Measurements from ENCODE around the gene OR10H5. TPM values are rescaled to one million over a fixed set of nuclear protein-coding genes. Genes with fewer than 3 reads are reported as not detected.

OR10H5 gene
- total and polyA plus RNA-seq, 2 donors (not counting 1 experiment from before 2014, with no cell fraction given): not detected

DNA sequence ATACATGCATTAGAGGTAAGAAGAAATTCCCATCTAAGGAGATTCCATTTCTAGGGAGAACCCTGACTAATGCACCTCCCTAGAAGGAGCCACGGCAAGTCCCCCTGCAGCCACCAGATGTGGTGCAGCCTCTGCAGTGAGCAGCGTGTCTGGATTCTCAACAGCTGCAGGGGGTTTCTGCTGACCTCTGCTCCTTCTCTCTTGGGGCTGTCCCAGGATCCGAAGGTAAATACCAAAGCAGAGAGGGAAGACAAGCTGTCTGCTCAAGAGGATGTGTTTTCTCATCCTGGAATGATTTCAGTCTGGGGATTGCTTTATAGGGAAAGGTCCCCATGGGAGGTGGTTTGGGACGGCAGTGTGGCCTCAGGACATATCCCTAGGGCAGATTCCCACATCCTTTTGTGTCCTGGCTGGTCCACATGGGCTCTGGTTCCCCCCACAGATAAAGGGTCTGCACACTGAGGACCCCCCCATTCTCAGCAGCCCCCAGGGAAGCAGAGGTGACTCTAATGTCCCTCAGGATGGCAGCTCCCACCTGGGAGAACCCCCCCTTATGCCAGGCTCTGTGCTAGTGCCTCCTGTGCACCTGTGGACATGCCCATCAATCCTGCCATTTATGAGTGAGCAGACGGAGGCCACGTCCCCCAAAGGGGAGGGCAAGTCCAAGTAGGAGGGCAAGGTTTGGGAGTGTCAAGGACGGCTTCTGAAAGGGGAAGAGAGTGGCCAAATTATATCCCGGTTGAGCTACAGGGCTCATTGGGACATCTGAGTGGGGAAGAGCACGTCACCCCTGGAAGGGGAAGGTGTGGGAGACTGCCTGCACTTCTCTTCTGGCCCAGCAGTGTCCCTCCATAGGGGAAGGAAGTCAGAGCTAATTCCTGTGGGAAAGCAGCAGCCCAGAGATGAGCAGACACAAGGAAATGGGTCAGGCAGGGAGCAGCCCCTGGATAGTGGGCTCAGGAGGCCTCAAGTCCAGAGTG is 10.2 kb upstream of the OR10H5 start:
- CTCF ChIA-PET: no interaction called here
- no peak for DNase-seq

More for the DNA sequence above, 10.2 kb upstream of the OR10H5 start:
- Mint-ChIP-seq H3K9me3 (ENCODE audit: insufficient read depth) (no peaks in the 10 kb centered on the region), H3K4me3 (no peak overlapping the region), H3K27me3 (peaks cover 44% of the 10 kb centered on the region), H3K4me1 (no peaks in the 10 kb centered on the region), H3K27ac (no peak overlapping the region)
- intact Hi-C loops (cut with micrococcal nuclease): no loop called here
- no peak for TF ChIP-seq EZH2 (IDR thresholded peaks at IDR 0.05; ENCODE audit: borderline replicate concordance, insufficient read depth, low read depth, low read length, poor library complexity, severe bottlenecking)
- TF ChIP-seq, protein P1, sequence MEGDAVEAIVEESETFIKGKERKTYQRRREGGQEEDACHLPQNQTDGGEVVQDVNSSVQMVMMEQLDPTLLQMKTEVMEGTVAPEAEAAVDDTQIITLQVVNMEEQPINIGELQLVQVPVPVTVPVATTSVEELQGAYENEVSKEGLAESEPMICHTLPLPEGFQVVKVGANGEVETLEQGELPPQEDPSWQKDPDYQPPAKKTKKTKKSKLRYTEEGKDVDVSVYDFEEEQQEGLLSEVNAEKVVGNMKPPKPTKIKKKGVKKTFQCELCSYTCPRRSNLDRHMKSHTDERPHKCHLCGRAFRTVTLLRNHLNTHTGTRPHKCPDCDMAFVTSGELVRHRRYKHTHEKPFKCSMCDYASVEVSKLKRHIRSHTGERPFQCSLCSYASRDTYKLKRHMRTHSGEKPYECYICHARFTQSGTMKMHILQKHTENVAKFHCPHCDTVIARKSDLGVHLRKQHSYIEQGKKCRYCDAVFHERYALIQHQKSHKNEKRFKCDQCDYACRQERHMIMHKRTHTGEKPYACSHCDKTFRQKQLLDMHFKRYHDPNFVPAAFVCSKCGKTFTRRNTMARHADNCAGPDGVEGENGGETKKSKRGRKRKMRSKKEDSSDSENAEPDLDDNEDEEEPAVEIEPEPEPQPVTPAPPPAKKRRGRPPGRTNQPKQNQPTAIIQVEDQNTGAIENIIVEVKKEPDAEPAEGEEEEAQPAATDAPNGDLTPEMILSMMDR (IDR thresholded peaks at IDR 0.05): no peak
- H3K4me2 ChIP-seq (replicated peaks; ENCODE audit: low read depth, low read length, poor library complexity, severe bottlenecking): no peak overlapping the region
- no peaks in the 10 kb centered on the region for H4K20me1 ChIP-seq (ENCODE audit: control insufficient read depth, insufficient read depth, low read length, poor library complexity, severe bottlenecking)
- no peaks in the 10 kb centered on the region for H3K4me1 ChIP-seq (ENCODE audit: control insufficient read depth in 2 of 2, insufficient read depth in 2 of 2, low read length in 2 of 2)
- no peak overlapping the region for H3K9ac ChIP-seq (ENCODE audit: low read length)
- POLR2A ChIA-PET: no interaction called here
- H3K9me3 ChIP-seq (ENCODE audit: control extremely low read depth in 1 of 3, control insufficient read depth in 2 of 3, insufficient read depth in 1 of 3, low read length in 2 of 3): no peaks in the 10 kb centered on the region
- no peaks in the 10 kb centered on the region for H3K36me3 ChIP-seq (replicated peaks in 1 of 2; ENCODE audit: control extremely low read depth in 1 of 2, control insufficient read depth in 1 of 2, extremely low read depth in 1 of 2, insufficient read depth in 2 of 2, low read length in 1 of 2)
- H3K79me2 ChIP-seq (ENCODE audit: control insufficient read depth, insufficient read depth, low read length): no peaks in the 10 kb centered on the region
- WGBS (ENCODE audit: insufficient coverage): 59% methylated on average over 9 of the region's 9 CpGs
- H3K4me3 ChIP-seq (ENCODE audit: control extremely low read depth in 1 of 5, extremely low read depth in 1 of 5, insufficient read depth in 1 of 5, low read depth in 2 of 5, low read length in 4 of 5): no peak overlapping the region
- H3K27me3 ChIP-seq (replicated peaks in 1 of 4; ENCODE audit: control extremely low read depth in 1 of 4, control insufficient read depth in 3 of 4, insufficient read depth in 4 of 4, low read length in 3 of 4): peaks cover 0 to 15% (median 1%) of the 10 kb centered on the region in 4 experiments
- H3K27ac ChIP-seq (ENCODE audit: low read length in 2 of 2): no peak overlapping the region
- ATAC-seq (ENCODE audit: low read depth): no peak
- H2AFZ ChIP-seq (ENCODE audit: insufficient read depth, low read depth, low read length, poor library complexity, severe bottlenecking): no peak overlapping the region
